ENCODE results near the gene CNTNAP2.
A peak's percentile ranks its signal among the peaks of the same experiment; 100 is the strongest.

Gene CNTNAP2

GRCh38 chr7:146652176-146652575 lies 535.6 kb downstream of the CNTNAP2 start:
- Histone ChIP-seq H3K4me3 (ENCODE audit: low read length) (no peak overlapping the region), H3K4me1 (ENCODE audit: control insufficient read depth, insufficient read depth, low read length) (no peaks in the 10 kb centered on the region), H3K36me3 (ENCODE audit: control insufficient read depth, insufficient read depth, low read length, severe bottlenecking) (no peaks in the 10 kb centered on the region), H3K9ac (ENCODE audit: low read length) (no peak overlapping the region), H3K27me3 (replicated peaks; ENCODE audit: control insufficient read depth, insufficient read depth, low read length) (no peaks in the 10 kb centered on the region), H3K9me3 (ENCODE audit: control insufficient read depth, low read length) (no peaks in the 10 kb centered on the region)
- no peak for DNase-seq (ENCODE audit: low read depth)

GRCh38 chr7:146654048-146654447 lies 537.4 kb downstream of the CNTNAP2 start:
- no peaks in the 10 kb centered on the region for H3K27me3 ChIP-seq (replicated peaks; ENCODE audit: control insufficient read depth, insufficient read depth, low read length)
- no peaks in the 10 kb centered on the region for H3K36me3 ChIP-seq (ENCODE audit: control insufficient read depth, insufficient read depth, low read length, severe bottlenecking)
- no peaks in the 10 kb centered on the region for H3K9me3 ChIP-seq (ENCODE audit: control insufficient read depth, low read length)
- no peaks in the 10 kb centered on the region for H3K4me1 ChIP-seq (ENCODE audit: control insufficient read depth, insufficient read depth, low read length)
- H3K9ac ChIP-seq (ENCODE audit: low read length), result no peak overlapping the region
- no peak overlapping the region for H3K4me3 ChIP-seq (ENCODE audit: low read length)
- no peak for DNase-seq (ENCODE audit: low read depth)

- no peak overlapping the region for H3K9ac ChIP-seq (ENCODE audit: low read length)
- peak; percentile 4 for DNase-seq (ENCODE audit: low read depth)
- no peaks in the 10 kb centered on the region for H3K27me3 ChIP-seq (replicated peaks; ENCODE audit: control insufficient read depth, insufficient read depth, low read length)
- H3K4me1 ChIP-seq (ENCODE audit: control insufficient read depth, insufficient read depth, low read length), result no peaks in the 10 kb centered on the region
- H3K9me3 ChIP-seq (ENCODE audit: control insufficient read depth, low read length), result no peaks in the 10 kb centered on the region
- H3K36me3 ChIP-seq (ENCODE audit: control insufficient read depth, insufficient read depth, low read length, severe bottlenecking), result no peaks in the 10 kb centered on the region
- no peak overlapping the region for H3K4me3 ChIP-seq (ENCODE audit: low read length)
Observed at GRCh38 chr7:146655928-146656797, 539.6 kb downstream of the CNTNAP2 start.

- H3K36me3 ChIP-seq (ENCODE audit: control insufficient read depth, insufficient read depth, low read length, severe bottlenecking), result no peaks in the 10 kb centered on the region
- H3K27me3 ChIP-seq (replicated peaks; ENCODE audit: control insufficient read depth, insufficient read depth, low read length), result no peaks in the 10 kb centered on the region
- H3K4me1 ChIP-seq (ENCODE audit: control insufficient read depth, insufficient read depth, low read length), result no peaks in the 10 kb centered on the region
- H3K4me3 ChIP-seq (ENCODE audit: low read length), result no peak overlapping the region
- no peaks in the 10 kb centered on the region for H3K9me3 ChIP-seq (ENCODE audit: control insufficient read depth, low read length)
- no peak overlapping the region for H3K9ac ChIP-seq (ENCODE audit: low read length)
- peak; percentile 10 for DNase-seq (ENCODE audit: low read depth)
Observed at GRCh38 chr7:146656988-146657387, 540.4 kb downstream of the CNTNAP2 start.

GRCh38 chr7:146658604-146659003 lies 542.0 kb downstream of the CNTNAP2 start:
- H3K9me3 ChIP-seq (ENCODE audit: control insufficient read depth, low read length), result no peaks in the 10 kb centered on the region
- no peak overlapping the region for H3K4me3 ChIP-seq (ENCODE audit: low read length)
- DNase-seq (ENCODE audit: low read depth), result no peak
- no peaks in the 10 kb centered on the region for H3K4me1 ChIP-seq (ENCODE audit: control insufficient read depth, insufficient read depth, low read length)
- no peaks in the 10 kb centered on the region for H3K36me3 ChIP-seq (ENCODE audit: control insufficient read depth, insufficient read depth, low read length, severe bottlenecking)
- no peaks in the 10 kb centered on the region for H3K27me3 ChIP-seq (replicated peaks; ENCODE audit: control insufficient read depth, insufficient read depth, low read length)
- no peak overlapping the region for H3K9ac ChIP-seq (ENCODE audit: low read length)

- H3K27me3 ChIP-seq (replicated peaks; ENCODE audit: control insufficient read depth, insufficient read depth, low read length), result no peaks in the 10 kb centered on the region
Observed at GRCh38 chr7:146659732-146660131, 543.1 kb downstream of the CNTNAP2 start.

GRCh38 chr7:146660839-146661238 lies 544.2 kb downstream of the CNTNAP2 start:
- Histone ChIP-seq H3K9ac (ENCODE audit: low read length) (no peak overlapping the region), H3K9me3 (ENCODE audit: control insufficient read depth, low read length) (no peaks in the 10 kb centered on the region), H3K4me1 (ENCODE audit: control insufficient read depth, insufficient read depth, low read length) (no peaks in the 10 kb centered on the region), H3K36me3 (ENCODE audit: control insufficient read depth, insufficient read depth, low read length, severe bottlenecking) (no peaks in the 10 kb centered on the region), H3K27me3 (replicated peaks; ENCODE audit: control insufficient read depth, insufficient read depth, low read length) (no peaks in the 10 kb centered on the region), H3K4me3 (ENCODE audit: low read length) (no peak overlapping the region)
- DNase-seq (ENCODE audit: low read depth), result no peak

More at GRCh38 chr7:146659732-146660131, 543.1 kb downstream of the CNTNAP2 start:
- Histone ChIP-seq H3K4me3 (ENCODE audit: low read length) (no peak overlapping the region), H3K9me3 (ENCODE audit: control insufficient read depth, low read length) (no peaks in the 10 kb centered on the region), H3K36me3 (ENCODE audit: control insufficient read depth, insufficient read depth, low read length, severe bottlenecking) (no peaks in the 10 kb centered on the region), H3K4me1 (ENCODE audit: control insufficient read depth, insufficient read depth, low read length) (no peaks in the 10 kb centered on the region), H3K9ac (ENCODE audit: low read length) (no peak overlapping the region)
- no peak for DNase-seq (ENCODE audit: low read depth)

- H3K9me3 ChIP-seq (ENCODE audit: control insufficient read depth, low read length), result no peaks in the 10 kb centered on the region
- DNase-seq (ENCODE audit: low read depth), result no peak
- no peak overlapping the region for H3K9ac ChIP-seq (ENCODE audit: low read length)
Observed at GRCh38 chr7:146661435-146661834, 544.8 kb downstream of the CNTNAP2 start.

GRCh38 chr7:146661929-146662328 lies 545.3 kb downstream of the CNTNAP2 start:
- H3K27me3 ChIP-seq (replicated peaks; ENCODE audit: control insufficient read depth, insufficient read depth, low read length), result no peaks in the 10 kb centered on the region
- DNase-seq (ENCODE audit: low read depth), result no peak
- H3K4me1 ChIP-seq (ENCODE audit: control insufficient read depth, insufficient read depth, low read length), result no peaks in the 10 kb centered on the region
- H3K36me3 ChIP-seq (ENCODE audit: control insufficient read depth, insufficient read depth, low read length, severe bottlenecking), result no peaks in the 10 kb centered on the region
- H3K9me3 ChIP-seq (ENCODE audit: control insufficient read depth, low read length), result peaks cover under 1% of the 10 kb centered on the region
- no peak overlapping the region for H3K4me3 ChIP-seq (ENCODE audit: low read length)
- no peak overlapping the region for H3K9ac ChIP-seq (ENCODE audit: low read length)

More at GRCh38 chr7:146661435-146661834, 544.8 kb downstream of the CNTNAP2 start:
- Histone ChIP-seq H3K36me3 (ENCODE audit: control insufficient read depth, insufficient read depth, low read length, severe bottlenecking) (no peaks in the 10 kb centered on the region), H3K4me1 (ENCODE audit: control insufficient read depth, insufficient read depth, low read length) (no peaks in the 10 kb centered on the region), H3K27me3 (replicated peaks; ENCODE audit: control insufficient read depth, insufficient read depth, low read length) (no peaks in the 10 kb centered on the region), H3K4me3 (ENCODE audit: low read length) (no peak overlapping the region)

GRCh38 chr7:146665023-146665422 lies 548.4 kb downstream of the CNTNAP2 start:
- no peak overlapping the region for H3K9ac ChIP-seq (ENCODE audit: low read length)
- H3K27me3 ChIP-seq (replicated peaks; ENCODE audit: control insufficient read depth, insufficient read depth, low read length), result no peaks in the 10 kb centered on the region
- no peak overlapping the region for H3K4me3 ChIP-seq (ENCODE audit: low read length)
- H3K9me3 ChIP-seq (ENCODE audit: control insufficient read depth, low read length), result peaks cover 4% of the 10 kb centered on the region
- H3K4me1 ChIP-seq (ENCODE audit: control insufficient read depth, insufficient read depth, low read length), result no peaks in the 10 kb centered on the region
- no peak for DNase-seq (ENCODE audit: low read depth)
- H3K36me3 ChIP-seq (ENCODE audit: control insufficient read depth, insufficient read depth, low read length, severe bottlenecking), result no peaks in the 10 kb centered on the region

- H3K4me1 ChIP-seq (ENCODE audit: control insufficient read depth, insufficient read depth, low read length), result no peaks in the 10 kb centered on the region
- no peak for DNase-seq (ENCODE audit: low read depth)
- H3K36me3 ChIP-seq (ENCODE audit: control insufficient read depth, insufficient read depth, low read length, severe bottlenecking), result no peaks in the 10 kb centered on the region
- H3K4me3 ChIP-seq (ENCODE audit: low read length), result no peak overlapping the region
- H3K9ac ChIP-seq (ENCODE audit: low read length), result no peak overlapping the region
- no peaks in the 10 kb centered on the region for H3K27me3 ChIP-seq (replicated peaks; ENCODE audit: control insufficient read depth, insufficient read depth, low read length)
- H3K9me3 ChIP-seq (ENCODE audit: control insufficient read depth, low read length), result peaks cover 4% of the 10 kb centered on the region
Observed at GRCh38 chr7:146670532-146670931, 553.9 kb downstream of the CNTNAP2 start.

Data from adipocyte (in vitro differentiated cells).